PC-9 (cell line): Measurements from ENCODE around the gene PITRM1.

Source experiments
- CTCF ChIP-seq: fragments of 200-600 bp; sonication (generic); conservative IDR thresholded peaks from 2 replicates; pipeline ENCODE4 v1.6.1; 2017; ENCODE audit warnings: mixed run types, antibody characterized with exemption, mild to moderate bottlenecking, moderate library complexity
- EZH2 ChIP-seq: fragments of 200-600 bp; sonication (generic); IDR thresholded peaks from 2 replicates; pipeline ENCODE4 v1.8.0; 2017; ENCODE audit warnings: antibody characterized with exemption, low read depth

GRCh38 chr10:3203972-3204371 lies 31.4 kb upstream of the PITRM1 start:
- TF ChIP-seq EZH2: no peak
- no peak for TF ChIP-seq CTCF
